GM23338 (cell line): ENCODE data around the gene ST14. TPM values are rescaled to one million over a fixed set of nuclear protein-coding genes. Genes with fewer than 3 reads are reported as not detected.

Experiments
- ATAC-seq: fragments of 200-7000 bp; cut with Tn5 transposase; 3 replicates; pipeline ENCODE4 v1.9.1; 2020
- DNase-seq: peaks from one replicate; pipeline ENCODE4 v3.0.0-alpha.2; 2015; ENCODE audit warnings: low spot score
- H2AFZ ChIP-seq: fragments of 200-600 bp; sonication (generic); 2 replicates; pipeline ENCODE4 v1.8.0; 2016; ENCODE audit warnings: antibody characterized with exemption, mild to moderate bottlenecking, moderate library complexity
- H3F3A ChIP-seq: fragments of 200-600 bp; sonication (generic); replicated peaks from 2 replicates; pipeline ENCODE4 v1.8.0; 2017; ENCODE audit warnings: antibody characterized with exemption, mixed run types, low read depth
- H3K27ac ChIP-seq: fragments of 200-600 bp; sonication (generic); 2 replicates; pipeline ENCODE4 v1.6.1; 2016; ENCODE audit warnings: low read depth
- H3K27me3 ChIP-seq: fragments of 200-600 bp; sonication (generic); 2 replicates; pipeline ENCODE4 v1.8.0; 2016; ENCODE audit warnings: mild to moderate bottlenecking, mixed run types, moderate library complexity; ENCODE audit not compliant: insufficient read depth
- H3K36me3 ChIP-seq: fragments of 200-600 bp; sonication (generic); 2 replicates; pipeline ENCODE4 v1.8.0; 2016; ENCODE audit warnings: mild to moderate bottlenecking; ENCODE audit not compliant: insufficient read depth
- H3K4me1 ChIP-seq: fragments of 200-600 bp; sonication (generic); 2 replicates; pipeline ENCODE4 v1.8.0; 2016; ENCODE audit warnings: mild to moderate bottlenecking, moderate library complexity; ENCODE audit not compliant: insufficient read depth
- H3K4me2 ChIP-seq: fragments of 200-600 bp; sonication (generic); 2 replicates; pipeline ENCODE4 v1.7.1; 2017; ENCODE audit warnings: mixed run types
- H3K4me3 ChIP-seq: fragments of 200-600 bp; sonication (generic); 2 replicates; pipeline ENCODE4 v1.6.1; 2016; ENCODE audit warnings: mixed run types
- H3K79me2 ChIP-seq: fragments of 200-600 bp; sonication (generic); replicated peaks from 2 replicates; pipeline ENCODE4 v1.8.0; 2017; ENCODE audit warnings: mild to moderate bottlenecking; ENCODE audit not compliant: insufficient read depth
- H3K9me2 ChIP-seq: fragments of 200-600 bp; sonication (generic); 2 replicates; pipeline ENCODE4 v1.8.0; 2017; ENCODE audit not compliant: insufficient read depth
- H4K20me1 ChIP-seq: fragments of 200-600 bp; sonication (generic); replicated peaks from 2 replicates; pipeline ENCODE4 v1.8.0; 2017; ENCODE audit warnings: mild to moderate bottlenecking; ENCODE audit not compliant: insufficient read depth
- H3K27ac Mint-ChIP-seq: 2 replicates; pipeline ENCODE4 v1.8.0; 2020; ENCODE audit warnings: inconsistent platforms, mild to moderate bottlenecking, moderate library complexity, mixed read lengths
- H3K27me3 Mint-ChIP-seq: 3 replicates; pipeline ENCODE4 v1.8.0; 2022; ENCODE audit warnings: low read depth, mild to moderate bottlenecking, moderate library complexity, mixed read lengths, inconsistent platforms; ENCODE audit not compliant: insufficient read depth, poor library complexity
- H3K36me3 Mint-ChIP-seq: 3 replicates; pipeline ENCODE4 v1.8.0; 2021; ENCODE audit warnings: low read depth, mild to moderate bottlenecking, inconsistent platforms, moderate library complexity, mixed read lengths
- H3K4me1 Mint-ChIP-seq: 3 replicates; pipeline ENCODE4 v1.8.0; 2020; ENCODE audit warnings: mild to moderate bottlenecking, inconsistent platforms, mixed read lengths
- H3K4me3 Mint-ChIP-seq: 3 replicates; pipeline ENCODE4 v1.8.0; 2021; ENCODE audit warnings: moderate library complexity, mild to moderate bottlenecking, inconsistent platforms, mixed read lengths
- H3K9me3 Mint-ChIP-seq: 3 replicates; pipeline ENCODE4 v1.8.0; 2020; ENCODE audit warnings: moderate library complexity, mild to moderate bottlenecking, inconsistent platforms, mixed read lengths
- EZH2 ChIP-seq: fragments of 200-600 bp; sonication (generic); IDR thresholded peaks from one replicate; pipeline ENCODE4 v1.8.0; 2017; ENCODE audit warnings: antibody characterized with exemption, mild to moderate bottlenecking, low read depth; ENCODE audit not compliant: unreplicated experiment
- EZH2phosphoT487 ChIP-seq: fragments of 200-600 bp; sonication (generic); IDR thresholded peaks from one replicate; pipeline ENCODE4 v1.8.1; 2018; ENCODE audit warnings: antibody characterized with exemption; ENCODE audit not compliant: unreplicated experiment
- JUNB ChIP-seq: IDR thresholded peaks from one replicate; pipeline ENCODE4 v1.6.1; 2016; ENCODE audit warnings: antibody characterized with exemption; ENCODE audit not compliant: unreplicated experiment
- NANOG ChIP-seq: IDR thresholded peaks from 2 replicates; pipeline ENCODE4 v1.6.1; 2016; ENCODE audit warnings: antibody characterized with exemption, borderline replicate concordance
- POLR2AphosphoS5 ChIP-seq: IDR thresholded peaks from 2 replicates; pipeline ENCODE4 v1.6.1; 2016; ENCODE audit warnings: antibody characterized with exemption, low read depth
- REST ChIP-seq: IDR thresholded peaks from one replicate; pipeline ENCODE4 v1.6.1; 2018; ENCODE audit warnings: antibody characterized with exemption; ENCODE audit not compliant: unreplicated experiment
- STAT1 ChIP-seq: IDR thresholded peaks from one replicate; pipeline ENCODE4 v1.6.1; 2016; ENCODE audit warnings: antibody characterized with exemption; ENCODE audit not compliant: unreplicated experiment
- polyA plus RNA-seq: library from polyadenylated mRNA; unstranded; fragments of >200 nt; fragmentation: Nextera tagmentation; extraction: Ambion mirVana; gene quantifications from 2 replicates; pipeline ENCODE4 v1.2.1, GENCODE V29; 2016
- total RNA-seq: library from RNA; depleted of rRNA; stranded (reverse); fragments of >200 nt; shearing (Covaris generic); gene quantifications from 2 replicates; pipeline ENCODE4 v1.2.3, GENCODE V29; 2014
- TF ChIP-seq, protein P1 (sequence below): fragments of 250-450 bp; sonication (Bioruptor Pico); IDR thresholded peaks from 2 replicates; pipeline ENCODE4 v1.5.0; 2020; ENCODE audit warnings: mild to moderate bottlenecking, moderate library complexity

ST14 gene
- total and polyA plus RNA-seq, 2 experiments from 2014 or later = 7.9 to 32.7 TPM

- TF ChIP-seq REST = no peak
- no peak for TF ChIP-seq STAT1
- TF ChIP-seq EZH2phosphoT487 = no peak
- no peak for TF ChIP-seq EZH2
These were observed 54.3 kb downstream of the ST14 start (continued) for GRCh38 chr11:130213979-130214281.

- Histone ChIP-seq H3K4me3 (no peak overlapping the region), H3K27me3 (no peaks in the 10 kb centered on the region), H4K20me1 (no peaks in the 10 kb centered on the region), H2AFZ (no peak overlapping the region), H3K27ac (no peak overlapping the region), H3K9me2 (0 out of 2 replicates have a peak, but pooled peaks cover 3% of the 10 kb centered on the region), H3K36me3 (no peaks in the 10 kb centered on the region), H3F3A (no peaks in the 10 kb centered on the region), H3K79me2 (no peaks in the 10 kb centered on the region), H3K4me2 (no peak overlapping the region), H3K4me1 (peaks cover 10% of the 10 kb centered on the region)
- TF ChIP-seq NANOG = no peak
- no peak for TF ChIP-seq EZH2phosphoT487
- peaks cover 14% of the 10 kb centered on the region for H3K27me3 Mint-ChIP-seq
- H3K4me3 Mint-ChIP-seq = no peak overlapping the region
- peaks cover 15% of the 10 kb centered on the region for H3K4me1 Mint-ChIP-seq
- no peak for DNase-seq
- no peaks in the 10 kb centered on the region; the same call in 2 of the 3 replicates for H3K36me3 Mint-ChIP-seq
- no peaks in the 10 kb centered on the region for H3K9me3 Mint-ChIP-seq
- ATAC-seq = no peak
- H3K27ac Mint-ChIP-seq = no peak overlapping the region
These were observed 55.4 kb downstream of the ST14 start for GRCh38 chr11:130214861-130215530.

GRCh38 chr11:130215531-130216220 is 56.1 kb downstream of the ST14 start:
- H3K4me3 Mint-ChIP-seq = no peak overlapping the region
- Histone ChIP-seq H3F3A (no peaks in the 10 kb centered on the region), H2AFZ (no peak overlapping the region), H3K36me3 (no peaks in the 10 kb centered on the region), H3K9me2 (0 out of 2 replicates have a peak, but pooled peaks cover 3% of the 10 kb centered on the region), H3K27me3 (no peaks in the 10 kb centered on the region), H3K79me2 (no peaks in the 10 kb centered on the region), H3K4me3 (no peak overlapping the region), H3K4me1 (peaks cover 10% of the 10 kb centered on the region), H4K20me1 (no peaks in the 10 kb centered on the region), H3K4me2 (no peak overlapping the region), H3K27ac (no peak overlapping the region)
- H3K27ac Mint-ChIP-seq = no peak overlapping the region
- H3K27me3 Mint-ChIP-seq = peaks cover 14% of the 10 kb centered on the region
- DNase-seq (no peak), ATAC-seq (no peak)
- H3K4me1 Mint-ChIP-seq = peaks cover 15% of the 10 kb centered on the region
- H3K9me3 Mint-ChIP-seq = no peaks in the 10 kb centered on the region
- H3K36me3 Mint-ChIP-seq = no peaks in the 10 kb centered on the region
- TF ChIP-seq, protein P1, sequence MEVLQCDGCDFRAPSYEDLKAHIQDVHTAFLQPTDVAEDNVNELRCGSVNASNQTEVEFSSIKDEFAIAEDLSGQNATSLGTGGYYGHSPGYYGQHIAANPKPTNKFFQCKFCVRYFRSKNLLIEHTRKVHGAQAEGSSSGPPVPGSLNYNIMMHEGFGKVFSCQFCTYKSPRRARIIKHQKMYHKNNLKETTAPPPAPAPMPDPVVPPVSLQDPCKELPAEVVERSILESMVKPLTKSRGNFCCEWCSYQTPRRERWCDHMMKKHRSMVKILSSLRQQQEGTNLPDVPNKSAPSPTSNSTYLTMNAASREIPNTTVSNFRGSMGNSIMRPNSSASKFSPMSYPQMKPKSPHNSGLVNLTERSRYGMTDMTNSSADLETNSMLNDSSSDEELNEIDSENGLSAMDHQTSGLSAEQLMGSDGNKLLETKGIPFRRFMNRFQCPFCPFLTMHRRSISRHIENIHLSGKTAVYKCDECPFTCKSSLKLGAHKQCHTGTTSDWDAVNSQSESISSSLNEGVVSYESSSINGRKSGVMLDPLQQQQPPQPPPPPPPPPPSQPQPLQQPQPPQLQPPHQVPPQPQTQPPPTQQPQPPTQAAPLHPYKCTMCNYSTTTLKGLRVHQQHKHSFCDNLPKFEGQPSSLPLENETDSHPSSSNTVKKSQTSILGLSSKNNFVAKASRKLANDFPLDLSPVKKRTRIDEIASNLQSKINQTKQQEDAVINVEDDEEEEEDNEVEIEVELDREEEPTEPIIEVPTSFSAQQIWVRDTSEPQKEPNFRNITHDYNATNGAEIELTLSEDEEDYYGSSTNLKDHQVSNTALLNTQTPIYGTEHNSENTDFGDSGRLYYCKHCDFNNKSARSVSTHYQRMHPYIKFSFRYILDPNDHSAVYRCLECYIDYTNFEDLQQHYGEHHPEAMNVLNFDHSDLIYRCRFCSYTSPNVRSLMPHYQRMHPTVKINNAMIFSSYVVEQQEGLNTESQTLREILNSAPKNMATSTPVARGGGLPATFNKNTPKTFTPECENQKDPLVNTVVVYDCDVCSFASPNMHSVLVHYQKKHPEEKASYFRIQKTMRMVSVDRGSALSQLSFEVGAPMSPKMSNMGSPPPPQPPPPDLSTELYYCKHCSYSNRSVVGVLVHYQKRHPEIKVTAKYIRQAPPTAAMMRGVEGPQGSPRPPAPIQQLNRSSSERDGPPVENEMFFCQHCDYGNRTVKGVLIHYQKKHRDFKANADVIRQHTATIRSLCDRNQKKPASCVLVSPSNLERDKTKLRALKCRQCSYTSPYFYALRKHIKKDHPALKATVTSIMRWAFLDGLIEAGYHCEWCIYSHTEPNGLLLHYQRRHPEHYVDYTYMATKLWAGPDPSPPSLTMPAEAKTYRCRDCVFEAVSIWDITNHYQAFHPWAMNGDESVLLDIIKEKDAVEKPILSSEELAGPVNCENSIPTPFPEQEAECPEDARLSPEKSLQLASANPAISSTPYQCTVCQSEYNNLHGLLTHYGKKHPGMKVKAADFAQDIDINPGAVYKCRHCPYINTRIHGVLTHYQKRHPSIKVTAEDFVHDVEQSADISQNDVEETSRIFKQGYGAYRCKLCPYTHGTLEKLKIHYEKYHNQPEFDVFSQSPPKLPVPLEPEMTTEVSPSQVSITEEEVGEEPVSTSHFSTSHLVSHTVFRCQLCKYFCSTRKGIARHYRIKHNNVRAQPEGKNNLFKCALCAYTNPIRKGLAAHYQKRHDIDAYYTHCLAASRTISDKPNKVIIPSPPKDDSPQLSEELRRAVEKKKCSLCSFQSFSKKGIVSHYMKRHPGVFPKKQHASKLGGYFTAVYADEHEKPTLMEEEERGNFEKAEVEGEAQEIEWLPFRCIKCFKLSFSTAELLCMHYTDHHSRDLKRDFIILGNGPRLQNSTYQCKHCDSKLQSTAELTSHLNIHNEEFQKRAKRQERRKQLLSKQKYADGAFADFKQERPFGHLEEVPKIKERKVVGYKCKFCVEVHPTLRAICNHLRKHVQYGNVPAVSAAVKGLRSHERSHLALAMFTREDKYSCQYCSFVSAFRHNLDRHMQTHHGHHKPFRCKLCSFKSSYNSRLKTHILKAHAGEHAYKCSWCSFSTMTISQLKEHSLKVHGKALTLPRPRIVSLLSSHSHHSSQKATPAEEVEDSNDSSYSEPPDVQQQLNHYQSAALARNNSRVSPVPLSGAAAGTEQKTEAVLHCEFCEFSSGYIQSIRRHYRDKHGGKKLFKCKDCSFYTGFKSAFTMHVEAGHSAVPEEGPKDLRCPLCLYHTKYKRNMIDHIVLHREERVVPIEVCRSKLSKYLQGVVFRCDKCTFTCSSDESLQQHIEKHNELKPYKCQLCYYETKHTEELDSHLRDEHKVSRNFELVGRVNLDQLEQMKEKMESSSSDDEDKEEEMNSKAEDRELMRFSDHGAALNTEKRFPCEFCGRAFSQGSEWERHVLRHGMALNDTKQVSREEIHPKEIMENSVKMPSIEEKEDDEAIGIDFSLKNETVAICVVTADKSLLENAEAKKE = no peak
- TF ChIP-seq JUNB (no peak), POLR2AphosphoS5 (no peak)
